ENCODE data around the gene C2CD5.

Gene C2CD5

GRCh38 chr12:22416801-22417200 lies 127.5 kb downstream of the C2CD5 start:
- no peak for DNase-seq (ENCODE audit: low read depth)
- TF ChIP-seq CTCF (IDR thresholded peaks at IDR 0.05; ENCODE audit: insufficient read depth, low read depth, low read length, missing control alignments) = no peak
- H3K4me3 ChIP-seq (ENCODE audit: low read length) = no peak overlapping the region

GRCh38 chr12:22415342-22416309 lies 128.7 kb downstream of the C2CD5 start:
- no peak overlapping the region for H3K4me3 ChIP-seq (ENCODE audit: low read length)
- no peak for TF ChIP-seq CTCF (IDR thresholded peaks at IDR 0.05; ENCODE audit: insufficient read depth, low read depth, low read length, missing control alignments)
- peak; percentile 46 for DNase-seq (ENCODE audit: low read depth)

GRCh38 chr12:22414742-22415141 lies 129.6 kb downstream of the C2CD5 start:
- no peak for DNase-seq (ENCODE audit: low read depth)
- no peak overlapping the region for H3K4me3 ChIP-seq (ENCODE audit: low read length)

GRCh38 chr12:22413592-22413991 lies 130.8 kb downstream of the C2CD5 start:
- no peak for DNase-seq (ENCODE audit: low read depth)
- no peak overlapping the region for H3K4me3 ChIP-seq (ENCODE audit: low read length)
- no peak for TF ChIP-seq CTCF (IDR thresholded peaks at IDR 0.05; ENCODE audit: insufficient read depth, low read depth, low read length, missing control alignments)

More at GRCh38 chr12:22414742-22415141, 129.6 kb downstream of the C2CD5 start:
- TF ChIP-seq CTCF (IDR thresholded peaks at IDR 0.05; ENCODE audit: insufficient read depth, low read depth, low read length, missing control alignments) = no peak

GRCh38 chr12:22412581-22412980 lies 131.8 kb downstream of the C2CD5 start:
- H3K4me3 ChIP-seq (ENCODE audit: low read length) = no peak overlapping the region
- no peak for DNase-seq (ENCODE audit: low read depth)
- TF ChIP-seq CTCF (IDR thresholded peaks at IDR 0.05; ENCODE audit: insufficient read depth, low read depth, low read length, missing control alignments) = no peak

GRCh38 chr12:22410486-22410885 lies 133.9 kb downstream of the C2CD5 start:
- no peak overlapping the region for H3K4me3 ChIP-seq (ENCODE audit: low read length)
- DNase-seq (ENCODE audit: low read depth) = peak; percentile 98
- no peak for TF ChIP-seq CTCF (IDR thresholded peaks at IDR 0.05; ENCODE audit: insufficient read depth, low read depth, low read length, missing control alignments)

Measured in epithelial cell of esophagus (primary cell).